HG02852 (cell line): Measurements from ENCODE around the gene CBX2.
"Not testable (repeated sequence)": the region's sequence is repeated elsewhere in the genome, so short reads cannot be mapped to it uniquely, and the experiment has no call there.

ENCODE experiments used
- ATAC-seq: cut with Tn5 transposase; IDR thresholded peaks from one replicate; pipeline ENCODE4 v1.9.1; 2021; ENCODE audit warnings: mild to moderate bottlenecking, moderate library complexity; ENCODE audit not compliant: unreplicated experiment

CBX2 gene

DNA sequence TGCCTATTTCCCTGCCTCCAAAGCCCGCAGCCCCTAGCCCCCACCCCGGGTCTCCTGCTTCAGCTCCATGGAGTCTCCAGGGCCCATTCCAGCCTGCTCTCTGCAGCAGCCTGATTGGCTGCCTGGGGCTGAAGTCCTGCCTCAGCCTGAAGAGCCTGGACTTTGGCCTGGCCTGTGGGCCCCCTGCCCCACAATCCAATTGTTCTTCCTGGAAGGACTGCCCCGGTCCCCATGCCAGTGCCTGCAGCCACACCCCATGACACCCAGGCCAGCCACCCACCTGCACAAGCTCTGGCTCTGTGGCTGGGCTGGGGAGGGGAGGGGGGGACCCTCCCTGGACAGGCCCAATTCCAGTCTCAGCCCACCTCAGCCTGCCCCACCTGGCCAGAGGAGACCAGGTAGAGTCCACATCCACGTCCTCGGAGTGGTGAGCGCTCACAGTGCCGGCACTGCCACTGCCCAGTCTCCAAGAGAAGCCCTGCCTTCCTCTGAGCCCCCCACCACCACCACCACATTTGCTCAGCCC, 34.9 kb upstream of the CBX2 start:
- no peak for ATAC-seq

DNA sequence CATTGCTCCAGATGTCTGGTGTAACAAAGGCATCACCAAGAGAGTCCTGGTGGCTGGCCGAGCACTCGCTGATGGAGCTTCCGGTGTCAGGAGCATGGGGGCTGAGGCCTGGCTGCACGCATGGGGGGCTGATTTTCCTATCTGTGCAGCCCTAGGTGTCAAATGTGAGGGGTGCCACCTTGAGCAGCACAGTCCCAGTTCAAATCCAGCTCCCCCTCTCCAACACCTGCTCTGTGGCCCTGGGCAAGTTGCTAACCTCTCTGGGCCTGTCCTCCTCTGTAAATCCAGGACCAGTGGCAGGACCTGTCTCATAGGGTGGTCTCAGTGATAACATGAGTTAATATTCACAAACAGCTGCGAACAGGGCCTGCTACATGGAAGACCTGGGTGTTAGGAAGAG, 34.3 kb upstream of the CBX2 start:
- no peak for ATAC-seq

DNA sequence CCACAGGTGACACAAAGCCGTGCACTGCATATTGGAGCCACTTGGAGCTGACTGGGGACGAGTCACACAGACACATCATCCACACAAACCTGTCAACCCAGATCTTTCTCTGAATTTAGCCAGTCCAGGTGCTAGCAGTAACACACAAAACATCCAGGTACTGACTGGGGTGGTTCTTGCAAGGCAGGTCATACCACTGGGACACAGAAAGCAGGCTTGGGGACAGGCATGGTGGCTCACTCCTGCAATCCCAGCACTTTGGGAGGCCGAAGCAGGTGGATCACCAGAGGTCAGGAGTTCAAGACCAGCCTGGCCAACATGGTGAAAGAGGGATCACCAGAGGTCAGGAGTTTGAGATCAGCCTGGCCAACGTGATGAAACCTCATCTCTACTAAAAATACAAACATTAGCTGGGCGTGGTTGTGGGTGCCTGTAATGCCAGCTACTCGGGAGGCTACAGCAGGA, 32.3 kb upstream of the CBX2 start:
- ATAC-seq: no peak

DNA sequence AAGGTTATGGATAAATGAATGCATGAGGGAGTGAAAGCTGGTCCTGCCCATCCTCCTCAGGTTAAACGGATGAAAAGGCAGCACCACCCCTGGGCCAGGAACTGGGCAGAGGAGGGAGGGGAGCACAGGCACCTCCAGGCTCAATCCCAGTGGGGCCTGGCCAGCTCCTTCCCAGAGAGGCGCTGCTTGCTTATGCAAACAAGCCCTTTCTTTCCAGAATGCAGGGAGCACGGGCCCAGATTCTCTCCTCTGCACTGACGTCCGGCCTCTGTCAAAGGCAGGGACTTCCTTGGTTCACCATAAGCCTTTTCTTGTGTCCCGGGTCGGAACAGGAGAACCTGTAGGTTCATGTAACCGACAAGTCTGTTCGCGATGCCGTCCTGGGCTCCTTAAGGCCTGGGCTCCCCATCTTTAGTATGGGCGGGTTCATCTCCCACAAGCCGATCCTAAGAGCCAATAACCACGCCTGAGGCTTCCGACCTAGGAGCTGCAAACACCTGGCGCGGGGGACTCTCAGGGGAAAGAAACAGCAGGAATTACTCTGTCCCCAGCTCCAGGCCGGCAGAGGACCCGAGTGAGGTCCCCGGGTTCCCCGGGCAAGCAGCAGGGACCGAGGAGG, 30.9 kb upstream of the CBX2 start:
- ATAC-seq: no peak

DNA sequence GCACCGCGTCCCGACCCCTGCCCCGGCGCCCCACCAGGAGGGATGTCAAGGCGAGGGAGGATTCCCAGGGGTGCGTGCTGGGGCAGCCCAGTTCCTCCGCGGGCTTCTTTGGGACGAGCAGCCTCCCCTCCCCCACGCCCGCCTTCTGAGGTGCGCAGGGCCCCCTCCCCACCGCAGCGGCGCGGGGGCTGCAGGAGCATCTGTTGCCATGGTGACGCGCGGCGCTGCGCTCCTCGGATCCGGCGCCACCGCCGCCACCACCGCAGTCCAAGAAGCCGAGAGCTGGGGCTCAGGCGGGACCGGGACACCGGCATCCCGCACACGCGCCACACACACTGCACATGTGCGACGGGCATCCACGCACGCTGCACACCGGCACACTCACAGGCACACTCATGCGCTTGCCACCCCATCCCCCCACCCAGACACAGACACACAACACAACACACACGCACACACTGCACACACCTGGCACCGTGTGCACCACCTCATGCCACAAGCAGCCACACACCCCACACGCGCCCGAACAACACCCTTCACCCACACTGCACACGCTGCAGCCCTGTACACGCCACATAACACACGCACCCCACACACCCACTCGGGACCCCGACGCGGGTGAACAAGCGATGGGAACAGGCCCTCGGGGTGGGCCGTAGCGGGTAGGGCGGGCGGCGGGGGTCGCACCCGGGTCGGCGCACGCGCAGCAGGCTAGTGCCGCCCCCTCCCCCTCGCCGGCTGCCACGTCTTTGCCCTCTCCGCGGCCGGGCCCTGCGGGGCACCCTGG, 30.2 kb upstream of the CBX2 start:
- no peak for ATAC-seq

DNA sequence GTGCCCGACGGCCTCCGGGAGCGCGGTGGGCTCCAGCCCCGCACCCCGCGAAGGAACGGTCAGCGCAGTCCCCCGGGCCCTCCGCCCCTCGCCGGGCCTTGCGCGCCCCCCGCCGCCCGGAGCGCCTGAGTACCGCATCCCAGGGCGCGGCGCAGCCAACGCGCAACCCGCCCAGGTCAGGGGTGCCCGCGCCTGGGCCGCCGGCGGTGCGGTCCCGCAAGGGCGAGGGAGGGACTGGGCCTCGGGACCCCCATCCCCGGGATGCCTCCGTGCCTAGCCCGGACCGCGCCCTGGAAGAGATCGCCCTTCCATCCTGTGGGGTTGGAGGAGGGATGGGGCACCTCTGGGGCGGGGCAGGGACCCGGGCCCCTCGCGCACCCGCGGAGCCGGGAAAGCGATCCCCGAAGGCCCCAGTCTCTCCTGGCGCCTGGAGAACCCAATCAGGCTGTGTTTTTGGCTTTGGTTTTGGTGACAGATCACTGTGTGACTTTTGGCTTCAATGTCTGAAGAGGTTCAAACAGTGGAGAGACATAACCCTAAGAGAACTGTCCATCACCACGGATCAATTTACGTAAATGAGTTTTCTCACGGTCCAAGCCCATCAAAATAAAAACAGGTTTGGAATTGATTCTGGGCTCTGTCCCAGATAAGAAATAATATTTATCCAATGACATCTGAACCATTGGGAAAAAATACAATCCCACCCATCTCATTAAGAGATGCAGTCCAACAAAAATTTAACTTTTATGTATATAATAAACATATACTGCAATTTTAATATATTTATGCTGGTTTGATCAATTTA, 29.5 kb upstream of the CBX2 start:
- no peak for ATAC-seq

DNA sequence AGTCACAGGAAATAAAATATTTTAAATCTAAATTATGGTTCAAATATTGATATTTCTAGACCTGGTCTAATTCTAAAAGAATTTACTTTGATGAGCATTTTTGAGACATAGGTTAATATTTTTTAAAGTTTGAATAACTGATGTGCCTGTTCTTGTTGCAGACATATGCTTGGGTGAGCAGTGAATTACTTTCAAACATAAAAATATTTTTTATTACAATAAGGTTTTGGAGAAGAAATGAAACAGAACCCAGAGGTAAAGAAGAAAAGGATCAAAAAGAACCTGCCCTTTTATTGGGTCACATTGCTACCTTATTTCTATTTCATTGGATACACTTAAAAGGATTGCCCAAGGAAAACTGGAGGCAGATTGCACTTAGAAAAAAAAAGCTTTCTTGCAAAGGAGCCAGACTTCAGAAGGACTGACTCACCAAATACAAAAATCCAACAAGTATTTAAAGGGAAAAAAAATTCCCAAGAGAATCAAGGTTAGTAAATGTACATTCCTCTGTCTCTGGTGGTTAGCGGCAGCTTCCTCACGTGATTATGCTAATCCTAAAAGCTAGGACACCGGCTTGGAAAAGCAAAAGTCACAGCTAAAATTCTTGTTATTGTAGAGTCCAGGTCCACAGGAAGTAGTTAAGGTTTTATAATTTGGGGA, 28.7 kb upstream of the CBX2 start:
- no peak for ATAC-seq

DNA sequence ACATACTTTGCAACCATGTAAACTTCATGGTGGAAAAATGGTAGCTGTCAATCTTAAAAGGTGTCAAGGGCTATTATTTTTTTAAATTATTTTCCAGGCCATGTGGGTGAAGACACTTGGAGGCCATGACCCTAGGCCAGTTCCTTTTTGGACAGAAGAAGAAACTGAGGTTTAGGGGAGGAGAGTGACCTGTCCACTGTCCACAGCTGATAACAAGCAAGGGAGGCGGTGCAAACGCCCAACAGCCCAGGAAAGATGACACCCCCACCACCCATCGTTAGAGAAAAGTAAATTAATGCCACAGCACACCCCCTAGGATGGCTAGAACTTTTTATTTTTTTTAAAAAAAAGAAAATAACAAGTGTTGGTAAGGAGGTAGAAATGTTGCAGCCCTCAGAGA, 28.0 kb upstream of the CBX2 start:
- no peak for ATAC-seq

DNA sequence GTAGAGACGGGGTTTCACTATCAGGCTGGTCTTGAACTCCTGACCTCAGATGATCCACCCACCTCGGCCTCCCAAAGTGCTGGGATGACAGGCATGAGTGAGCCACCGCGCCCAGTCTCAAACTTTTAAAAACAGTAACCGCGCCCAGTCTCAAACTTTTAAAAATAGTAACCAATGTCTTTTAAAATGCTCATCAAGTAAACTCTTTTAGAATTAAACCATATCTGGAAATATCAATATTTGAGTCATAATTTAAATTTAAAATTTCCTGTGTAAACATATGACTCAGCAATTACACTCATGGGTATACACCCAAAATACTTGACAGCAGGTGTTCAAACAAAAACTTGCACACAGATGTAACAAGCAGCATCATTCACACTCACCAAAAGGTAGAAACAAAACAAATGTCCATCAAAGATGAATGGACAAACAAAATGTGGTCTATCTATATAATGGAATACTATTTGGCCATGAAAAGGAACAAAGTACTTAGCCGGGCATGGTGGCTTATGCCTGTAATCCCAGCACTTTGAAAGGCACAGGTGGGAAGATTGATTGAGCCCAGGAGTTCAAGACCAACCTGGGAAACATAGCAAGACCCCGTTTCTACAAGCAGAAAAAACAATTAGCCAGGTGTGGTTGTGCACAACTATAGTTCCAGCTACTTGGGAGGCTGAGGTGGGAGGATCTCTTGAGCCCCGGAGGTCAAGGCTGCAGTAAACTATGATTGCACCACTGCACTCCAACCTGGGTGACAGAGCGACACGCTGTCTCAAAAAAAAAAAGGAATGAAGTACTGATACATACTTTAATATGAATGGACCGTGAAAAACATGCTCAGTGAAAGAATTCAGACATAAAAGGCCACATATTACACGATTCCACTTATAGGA, 27.1 kb upstream of the CBX2 start:
- no peak for ATAC-seq

DNA sequence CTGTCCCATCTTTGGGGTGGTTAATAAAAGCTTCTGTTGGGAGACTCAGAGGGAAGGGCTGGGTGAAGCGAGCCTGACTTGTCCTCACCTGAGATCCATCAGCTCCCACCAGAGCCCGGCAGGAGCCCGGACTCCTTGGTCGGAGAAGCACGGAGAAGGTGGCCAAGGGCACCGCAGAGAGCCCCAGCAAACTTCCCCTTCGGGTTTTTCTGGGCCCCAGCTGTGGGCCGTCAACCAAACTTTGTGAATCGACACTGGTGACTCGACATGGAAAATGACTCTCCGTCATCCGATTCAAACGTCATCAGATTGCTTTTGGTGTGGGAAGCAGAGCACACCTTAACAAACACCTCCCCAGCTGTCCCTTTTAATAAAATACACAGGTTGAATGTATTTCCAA, 25.8 kb upstream of the CBX2 start:
- no peak for ATAC-seq

DNA sequence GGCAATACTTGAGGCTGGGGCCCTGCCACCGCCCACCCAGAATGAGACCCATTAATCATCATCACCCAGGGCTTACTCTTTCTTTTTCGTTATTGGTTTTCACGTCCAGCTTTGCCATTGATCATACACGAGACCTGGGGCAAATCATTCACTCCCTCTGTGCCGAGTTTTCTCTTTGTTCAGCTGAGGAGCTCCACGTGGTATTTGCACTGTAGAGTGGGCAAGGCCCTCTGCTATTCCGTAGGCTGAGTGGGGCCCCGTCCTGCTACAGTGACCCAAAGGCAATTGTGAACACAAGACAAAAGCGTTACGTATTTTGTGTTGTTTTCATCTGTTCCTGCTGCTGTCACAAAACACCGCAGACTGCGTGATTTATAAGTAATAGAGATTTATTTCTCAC, 23.6 kb upstream of the CBX2 start:
- ATAC-seq: no peak

DNA sequence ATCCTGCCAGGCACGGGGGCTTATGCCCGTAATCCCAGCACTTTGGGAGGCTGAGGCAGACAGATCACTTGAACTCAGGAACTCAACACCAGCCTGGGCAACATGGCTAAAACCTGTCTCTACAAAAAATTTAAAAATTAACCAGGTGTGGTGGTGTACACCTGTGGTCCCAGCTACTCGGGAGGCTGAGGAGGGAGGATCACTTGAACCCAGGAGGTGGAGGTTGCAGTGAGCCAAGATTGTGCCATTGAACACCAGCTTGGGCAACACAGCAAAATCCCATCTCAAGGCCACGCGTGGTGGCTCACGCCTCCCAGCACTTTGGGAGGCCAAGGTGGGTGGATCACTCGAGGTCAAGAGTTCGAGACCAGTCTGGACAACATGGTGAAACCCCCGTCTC, 23.0 kb upstream of the CBX2 start:
- not testable (repeated sequence) for ATAC-seq

DNA sequence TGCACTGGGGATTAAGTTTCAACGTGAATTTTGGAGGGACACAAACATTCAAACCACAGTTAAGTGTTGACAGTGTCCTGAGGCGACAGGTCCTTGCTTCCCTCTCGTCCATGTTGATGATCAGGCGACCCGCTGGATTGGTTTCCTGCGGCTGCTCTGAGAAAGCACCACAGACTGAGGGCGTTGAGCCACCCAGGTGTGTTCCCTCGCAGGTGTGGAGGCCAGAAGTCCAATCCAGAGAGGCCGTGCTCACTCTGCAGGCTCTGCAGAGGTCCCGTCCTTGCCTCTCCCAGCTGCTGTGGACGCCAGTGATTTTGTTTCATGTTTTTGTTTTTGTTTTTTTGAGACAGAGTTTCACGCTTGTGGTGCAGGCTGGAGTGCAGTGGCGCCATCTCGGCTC, 22.4 kb upstream of the CBX2 start:
- no peak for ATAC-seq

DNA sequence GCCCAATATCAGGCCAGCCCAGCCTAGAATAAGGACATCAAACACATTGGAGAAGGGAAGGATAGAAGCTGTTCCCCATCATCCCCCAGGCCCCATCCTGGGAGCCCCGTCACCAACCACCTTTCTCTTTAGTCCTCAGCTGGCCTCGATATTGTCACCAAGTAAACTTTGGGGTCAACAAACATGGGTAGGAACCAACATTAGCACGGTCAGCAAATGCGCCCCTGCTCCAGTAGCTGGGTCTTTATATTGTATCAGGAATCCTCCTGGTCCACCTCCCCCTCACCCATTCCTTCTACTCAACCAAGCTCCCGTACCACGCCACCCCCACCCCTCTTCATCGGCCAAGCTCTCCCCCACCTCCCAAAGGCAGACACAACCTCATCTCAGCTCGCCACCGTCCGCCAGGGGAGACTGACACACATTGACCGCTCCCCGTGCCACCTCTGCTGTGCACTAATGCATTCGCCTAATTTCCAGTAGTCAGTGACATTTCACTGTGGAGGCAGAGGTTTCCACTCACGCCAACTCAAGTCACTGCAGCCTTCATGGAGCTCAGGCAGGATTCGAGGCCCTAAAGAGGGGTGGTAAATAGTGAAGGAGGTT, 20.7 kb upstream of the CBX2 start:
- no peak for ATAC-seq

DNA sequence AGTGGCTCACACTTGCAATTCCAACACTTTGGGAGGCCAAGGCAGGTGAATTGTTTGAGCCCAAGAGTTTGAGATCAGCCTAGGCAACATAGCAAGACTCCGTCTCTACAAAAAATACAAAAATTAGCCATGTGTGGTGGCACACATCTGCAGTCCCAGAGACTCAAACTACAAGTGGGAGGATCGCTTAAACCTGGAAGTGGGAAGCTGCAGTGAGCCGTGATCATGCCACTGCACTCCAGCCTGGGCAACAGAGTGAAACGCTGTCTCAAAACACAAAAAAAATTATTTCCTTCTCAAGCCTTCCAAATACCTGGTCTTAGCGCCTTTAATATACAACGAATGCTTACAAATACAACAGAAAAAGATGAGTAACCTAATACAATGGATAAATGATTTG, 19.7 kb upstream of the CBX2 start:
- ATAC-seq: no peak

DNA sequence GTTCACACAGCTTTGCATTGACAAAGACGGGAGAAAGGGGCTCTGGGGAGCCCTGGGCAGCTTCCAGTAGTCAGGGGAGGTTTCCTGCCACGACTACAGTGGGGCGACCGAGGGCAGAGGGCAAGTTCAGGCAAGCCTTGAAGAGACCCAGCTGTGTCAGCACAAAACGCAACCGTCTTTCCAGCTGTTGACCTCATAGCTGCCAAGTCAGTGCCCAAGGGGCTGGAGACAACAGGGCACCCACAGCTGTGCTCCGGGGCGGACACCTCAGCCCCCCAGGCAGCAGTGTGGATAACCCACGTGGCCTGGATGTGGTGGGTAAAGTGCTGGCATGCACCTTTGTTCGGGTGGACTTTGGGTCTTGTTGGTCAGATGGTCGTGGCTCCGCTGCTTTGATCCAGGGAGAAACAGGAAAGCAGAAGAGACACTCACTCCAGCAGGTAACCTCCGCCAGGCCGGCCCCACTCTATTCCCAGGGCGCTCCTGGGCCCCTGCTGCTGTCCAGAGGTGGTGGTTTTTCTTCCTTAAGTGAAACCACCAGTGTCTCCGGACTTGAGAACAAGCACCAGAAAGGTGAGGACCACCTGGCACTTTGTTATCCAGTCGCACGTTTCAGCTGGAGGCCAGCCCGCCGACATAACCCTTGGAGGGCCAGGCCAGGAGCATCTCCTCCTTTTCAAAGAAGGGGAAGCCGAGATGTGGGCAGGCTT, 17.6 kb upstream of the CBX2 start:
- ATAC-seq: no peak

DNA sequence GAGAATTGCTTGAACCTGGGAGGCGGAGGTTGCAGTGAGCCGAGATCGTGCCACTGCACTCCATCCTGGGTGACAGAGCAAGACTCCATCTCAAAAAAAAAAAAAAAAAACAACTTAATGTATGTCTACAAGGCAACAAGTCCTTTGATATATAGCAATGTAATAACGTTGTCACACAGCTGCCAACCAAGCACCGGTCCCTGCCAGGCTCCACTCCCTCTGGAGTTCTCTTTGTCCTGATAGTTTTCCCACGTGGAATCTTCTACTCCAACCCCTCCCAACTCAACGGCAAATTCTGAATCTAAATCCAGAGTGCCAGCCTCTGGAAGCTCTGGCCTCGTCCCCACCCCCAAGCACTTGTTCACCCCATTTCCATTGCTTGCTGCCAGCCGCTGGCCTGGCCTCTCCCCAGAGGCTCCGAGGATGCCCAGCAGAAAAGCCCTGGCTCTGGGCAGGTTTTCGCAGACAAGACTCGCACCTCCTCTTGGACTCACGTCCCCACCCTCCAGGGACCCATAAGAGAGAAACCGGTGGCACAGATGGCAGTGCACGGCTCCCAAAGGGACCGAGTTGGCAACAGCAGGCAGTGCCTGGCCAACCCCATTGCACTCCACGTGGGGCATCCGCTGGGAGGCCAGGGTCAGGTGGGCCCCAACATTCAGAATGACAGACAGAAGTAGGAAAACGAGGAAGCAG, 15.9 kb upstream of the CBX2 start:
- no peak for ATAC-seq

DNA sequence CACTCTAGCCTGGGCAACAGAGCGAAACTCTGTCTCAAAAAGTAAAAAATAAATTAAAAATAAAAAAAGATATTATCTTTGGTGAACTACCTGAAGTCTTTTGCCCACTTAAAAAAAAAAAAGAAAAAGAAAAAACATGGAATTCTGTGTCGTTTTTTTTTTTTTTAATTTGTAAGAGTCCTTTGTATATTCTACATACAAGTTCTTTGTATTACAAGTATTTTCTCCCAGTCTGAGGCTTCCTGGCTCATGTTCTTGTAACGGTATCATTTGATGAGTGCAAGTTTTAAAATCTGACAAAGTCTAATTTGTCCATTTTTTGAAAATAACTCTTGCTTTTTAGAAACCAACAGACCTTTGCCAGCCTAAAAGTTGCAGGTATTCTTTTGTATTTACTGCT, 12.2 kb upstream of the CBX2 start:
- no peak for ATAC-seq
